Lower lobe of right lung (tissue), 2 donors: ENCODE results near the gene CMIP. TPM values are rescaled to one million over a fixed set of nuclear protein-coding genes. Genes with fewer than 3 reads are reported as not detected.

Source experiments
- ATAC-seq, 2 donors: fragments of 200-7000 bp; cut with Tn5 transposase; one replicate each; pipeline ENCODE4 v1.9.1; 2020 to 2022; ENCODE audit warnings: mild to moderate bottlenecking in 2 of 2, moderate library complexity in 2 of 2
- DNase-seq: peaks from one replicate; pipeline ENCODE4 v3.0.0-alpha.2; 2020
- H3K27ac ChIP-seq: fragments of 200-600 bp; one replicate; pipeline ENCODE4 v1.8.0; 2022
- H3K27me3 ChIP-seq: fragments of 200-600 bp; one replicate; pipeline ENCODE4 v1.8.0; 2022; ENCODE audit warnings: low read depth
- H3K36me3 ChIP-seq: fragments of 200-600 bp; one replicate; pipeline ENCODE4 v1.8.0; 2022; ENCODE audit warnings: mild to moderate bottlenecking
- H3K4me1 ChIP-seq: fragments of 200-600 bp; one replicate; pipeline ENCODE4 v1.8.0; 2022
- H3K4me3 ChIP-seq: fragments of 200-600 bp; one replicate; pipeline ENCODE4 v1.8.0; 2022; ENCODE audit warnings: mild to moderate bottlenecking
- H3K9me3 ChIP-seq: fragments of 200-600 bp; one replicate; pipeline ENCODE4 v1.8.0; 2022
- CTCF ChIP-seq: fragments of 200-600 bp; IDR thresholded peaks from one replicate; pipeline ENCODE4 v1.8.0; 2022; ENCODE audit warnings: antibody characterized with exemption, mild to moderate bottlenecking
- intact Hi-C: fragments of 100-400 bp; cut with DNase I; formaldehyde crosslinking; loops from one replicate; pipeline ENCODE4 v1.11.0; 2022
- total RNA-seq: library from RNA; stranded (reverse); fragmentation: NEBNext Ultra II Directional; extraction: Animal tissue kit (Norgen Biotek cat#: 25700); gene quantifications from one replicate; pipeline ENCODE4 v1.2.1, GENCODE V29; 2021
- donor health status: DM: no; HTN: yes; CAD: no; lungs with severe emphysema.

Gene CMIP
- total RNA-seq, 1 donor from 2014 or later = 77.4 TPM

DNA sequence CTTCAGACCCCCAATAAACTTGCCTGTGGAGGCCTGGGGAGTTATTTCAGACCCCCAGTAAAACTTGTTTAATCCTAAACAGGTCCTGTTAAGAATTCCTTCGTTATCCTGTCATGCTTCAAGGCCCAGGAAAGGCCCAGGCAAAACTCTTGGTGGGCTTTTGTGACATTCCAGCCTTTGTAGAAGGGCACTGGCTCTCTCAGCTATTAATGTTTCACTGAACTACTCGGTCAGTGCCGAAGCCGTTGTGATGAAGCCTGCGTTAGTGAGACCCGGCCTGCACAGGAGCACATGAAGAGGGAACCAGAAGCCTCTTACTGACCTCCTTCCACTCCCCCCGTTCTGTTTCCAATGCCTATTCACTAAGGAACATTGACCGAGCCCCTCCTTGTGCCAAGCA is 287.0 kb downstream of the CMIP start:
- H3K36me3 ChIP-seq = no peaks in the 10 kb centered on the region
- no peak for ATAC-seq
- no peak overlapping the region for H3K27ac ChIP-seq
- no peak for TF ChIP-seq CTCF
- H3K27me3 ChIP-seq = no peaks in the 10 kb centered on the region
- H3K4me3 ChIP-seq = no peak overlapping the region
- H3K4me1 ChIP-seq = peaks cover 16% of the 10 kb centered on the region
- no peaks in the 10 kb centered on the region for H3K9me3 ChIP-seq
- intact Hi-C loops = no loop called here
- DNase-seq = no peak

DNA sequence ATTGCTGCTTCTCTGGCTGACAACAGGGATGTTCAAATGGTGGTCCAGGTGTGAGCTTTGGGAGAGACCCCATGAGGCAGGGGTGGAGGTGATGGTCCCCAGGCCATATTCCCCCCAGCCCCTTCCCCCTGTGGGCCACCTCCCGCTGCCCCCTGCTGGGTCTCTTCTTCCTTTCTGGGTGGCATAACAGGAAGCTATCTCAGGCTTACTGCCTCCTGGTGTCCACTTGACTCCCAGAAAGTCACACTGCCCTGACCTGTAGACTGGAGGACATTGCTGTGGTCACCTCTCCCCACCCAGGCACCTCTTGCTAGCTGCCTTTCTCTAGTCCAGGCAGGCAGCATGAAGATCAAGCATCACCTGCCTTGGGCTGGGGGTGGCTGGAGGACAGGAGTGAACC is 288.1 kb downstream of the CMIP start:
- intact Hi-C loops = no loop called here
- Histone ChIP-seq H3K4me3 (no peak overlapping the region), H3K9me3 (no peaks in the 10 kb centered on the region), H3K36me3 (no peaks in the 10 kb centered on the region), H3K27ac (no peak overlapping the region), H3K27me3 (no peaks in the 10 kb centered on the region), H3K4me1 (peaks cover 18% of the 10 kb centered on the region)
- ATAC-seq (no peak), DNase-seq (no peak)
- TF ChIP-seq CTCF = no peak

- peaks cover 24% of the 10 kb centered on the region for H3K4me1 ChIP-seq
- no peaks in the 10 kb centered on the region for H3K27me3 ChIP-seq
- TF ChIP-seq CTCF = no peak
- no peaks in the 10 kb centered on the region for H3K9me3 ChIP-seq
- no peak overlapping the region for H3K4me3 ChIP-seq
- DNase-seq (no peak), ATAC-seq (no peak)
- H3K36me3 ChIP-seq = no peaks in the 10 kb centered on the region
- no peak overlapping the region for H3K27ac ChIP-seq
- intact Hi-C loops = no loop called here
Measured at GRCh38 chr16:81733295-81733694, 288.7 kb downstream of the CMIP start.

DNA sequence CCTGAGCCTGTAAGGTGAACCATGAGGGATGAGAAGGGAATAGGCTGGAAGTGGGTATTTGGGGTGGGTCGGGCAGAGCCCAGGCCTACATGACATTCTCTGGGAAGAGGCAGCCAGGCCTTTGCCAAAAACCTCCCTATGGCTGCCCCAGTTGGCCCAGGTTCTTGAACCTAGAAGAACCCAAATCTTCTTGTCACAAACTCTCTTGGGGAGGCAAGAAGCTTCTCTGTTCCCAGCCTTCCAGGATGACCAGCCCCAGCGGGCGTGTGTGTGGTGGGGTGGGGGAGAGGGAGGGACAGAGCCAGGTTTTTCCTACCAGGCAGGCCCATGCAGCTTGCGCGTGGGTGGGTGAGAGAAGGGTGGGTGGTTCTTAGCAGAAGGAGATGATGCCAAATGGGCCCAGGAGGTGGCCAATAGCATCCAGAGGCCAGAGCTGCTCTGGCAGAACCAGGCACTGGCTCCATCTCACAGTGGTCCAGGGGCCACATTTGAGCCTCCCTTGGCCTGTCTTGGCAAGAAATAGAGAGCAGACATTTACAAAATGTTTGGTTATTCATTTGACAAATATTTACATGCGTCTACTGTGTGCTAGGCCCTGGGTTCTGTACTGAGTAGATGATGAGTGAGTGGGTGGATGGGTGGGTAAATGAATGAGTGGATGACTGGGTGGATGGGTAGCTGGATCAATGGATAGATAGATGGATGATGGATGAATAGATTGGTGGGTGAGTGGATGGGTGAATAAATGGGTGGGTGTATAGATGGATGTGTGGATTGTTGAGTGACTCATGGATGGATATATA is 290.2 kb downstream of the CMIP start:
- intact Hi-C loops = no loop called here
- no peak for ATAC-seq
- no peak overlapping the region for H3K4me3 ChIP-seq

GRCh38 chr16:81737885-81738536 is 293.4 kb downstream of the CMIP start:
- Histone ChIP-seq H3K4me3 (peak overlapping the region; percentile 27), H3K9me3 (no peaks in the 10 kb centered on the region), H3K36me3 (no peaks in the 10 kb centered on the region), H3K27me3 (no peaks in the 10 kb centered on the region), H3K4me1 (peaks cover 17% of the 10 kb centered on the region), H3K27ac (peak overlapping the region; percentile 20)
- intact Hi-C loops = no loop called here
- ATAC-seq = peak; percentile 91 to 94
- TF ChIP-seq CTCF = peak; percentile 90
- DNase-seq = peak; percentile 82

More for the DNA sequence above, 290.2 kb downstream of the CMIP start:
- Histone ChIP-seq H3K36me3 (no peaks in the 10 kb centered on the region), H3K27me3 (no peaks in the 10 kb centered on the region), H3K4me1 (peaks cover 28% of the 10 kb centered on the region), H3K27ac (no peak overlapping the region), H3K9me3 (no peaks in the 10 kb centered on the region)
- DNase-seq = no peak
- no peak for TF ChIP-seq CTCF
